A673 (cell line): Measurements from ENCODE around the gene CCDC137. TPM values are rescaled to one million over a fixed set of nuclear protein-coding genes. Genes with fewer than 3 reads are reported as not detected.

ENCODE experiments used
- BruUV-seq: library from RNA; stranded (reverse); fragments of 400-500 nt; replicated peaks from 2 replicates; lab custom pipeline; 2021; lab: Mats Ljungman, UMichigan
- CTCF ChIA-PET: fragments of 300-600 bp; sonication (Branson Sonifier 250); formaldehyde crosslinking; loops from one replicate; lab custom pipeline; 2022; ENCODE audit warnings: antibody characterized with exemption; lab: Charles Lee
- POLR2A ChIA-PET: fragments of 300-600 bp; sonication (Branson Sonifier 250); formaldehyde crosslinking; loops from one replicate; lab custom pipeline; 2022; ENCODE audit warnings: antibody characterized with exemption; ENCODE audit not compliant: low non-redundant PET; lab: Charles Lee
- DNase-seq: peaks from one replicate; pipeline ENCODE4 v3.0.0-alpha.2; 2015; ENCODE audit warnings: low spot score
- H3K27ac ChIP-seq: fragments of 200-600 bp; sonication (generic); 2 replicates; pipeline ENCODE4 v1.5.1; 2016; ENCODE audit warnings: mixed run types, low read depth, mild to moderate bottlenecking, mixed read lengths, antibody characterized with exemption, low read length; ENCODE audit not compliant: poor library complexity, severe bottlenecking
- H3K27me3 ChIP-seq: fragments of 200-600 bp; sonication (generic); replicated peaks from 2 replicates; pipeline ENCODE4 v1.6.1; 2017; ENCODE audit warnings: mixed run types, low read depth, mild to moderate bottlenecking, mixed read lengths, antibody characterized with exemption, low read length; ENCODE audit not compliant: insufficient read depth, poor library complexity
- H3K36me3 ChIP-seq: fragments of 200-600 bp; sonication (generic); 2 replicates; pipeline ENCODE4 v1.6.1; 2016; ENCODE audit warnings: mixed run types, mild to moderate bottlenecking, mixed read lengths, antibody characterized with exemption, low read length; ENCODE audit not compliant: insufficient read depth, poor library complexity, severe bottlenecking
- H3K4me1 ChIP-seq: fragments of 200-600 bp; sonication (generic); 2 replicates; pipeline ENCODE4 v1.6.1; 2017; ENCODE audit warnings: mixed run types, mild to moderate bottlenecking, mixed read lengths, antibody characterized with exemption, low read length; ENCODE audit not compliant: insufficient read depth, poor library complexity, severe bottlenecking
- H3K4me3 ChIP-seq: fragments of 200-600 bp; sonication (generic); 2 replicates; pipeline ENCODE4 v1.5.1; 2016; ENCODE audit warnings: low read depth, mixed run types, mild to moderate bottlenecking, mixed read lengths, low read length; ENCODE audit not compliant: poor library complexity, severe bottlenecking
- H3K9me3 ChIP-seq: fragments of 200-600 bp; sonication (generic); 2 replicates; pipeline ENCODE4 v1.6.1; 2016; ENCODE audit warnings: mixed run types, low read depth, mild to moderate bottlenecking, mixed read lengths, antibody characterized with exemption, low read length; ENCODE audit not compliant: poor library complexity, severe bottlenecking
- CTCF ChIP-seq: fragments of 300-800, 200-600 bp; sonication (generic); conservative IDR thresholded peaks from 2 replicates; pipeline ENCODE4 v1.5.1; 2017; ENCODE audit warnings: low read depth, mild to moderate bottlenecking, antibody characterized with exemption, low read length, moderate library complexity, mixed read lengths
- EZH2 ChIP-seq: fragments of 200-600 bp; sonication (generic); IDR thresholded peaks from 2 replicates; pipeline ENCODE4 v1.6.1; 2017; ENCODE audit warnings: borderline replicate concordance, low read depth, mild to moderate bottlenecking, mixed read lengths, antibody characterized with exemption, low read length; ENCODE audit not compliant: poor library complexity, severe bottlenecking
- intact Hi-C: fragments of 100-400 bp; cut with micrococcal nuclease; formaldehyde crosslinking; loops from one replicate; pipeline ENCODE4 v1.10.0; 2022; ENCODE audit not compliant: unreplicated experiment
- total RNA-seq: library from RNA; stranded (reverse); gene quantifications from 2 replicates; pipeline ENCODE4 v1.2.3, GENCODE V29; 2021

Gene CCDC137
- total RNA-seq, 1 experiment from 2014 or later: 56.3 TPM

- TSS peak; percentile 29 for BruUV-seq
- Histone ChIP-seq H3K36me3 (peaks cover 54% of the 10 kb centered on the region), H3K27me3 (no peaks in the 10 kb centered on the region), H3K9me3 (no peaks in the 10 kb centered on the region), H3K27ac (no peak overlapping the region), H3K4me3 (no peak overlapping the region), H3K4me1 (peaks cover 29% of the 10 kb centered on the region)
- CTCF ChIA-PET: no interaction called here
- no peak for DNase-seq
- POLR2A ChIA-PET: no interaction called here
- intact Hi-C loops: no loop called here
- TF ChIP-seq EZH2 (no peak), CTCF (no peak)
Observed at GRCh38 chr17:81705518-81706231, 39.1 kb downstream of the CCDC137 start.

- ChIA-PET CTCF (no interaction called here), POLR2A (no interaction called here)
- no peak for DNase-seq
- BruUV-seq: no TSS peak
- Histone ChIP-seq H3K36me3 (peaks cover 48% of the 10 kb centered on the region), H3K4me3 (no peak overlapping the region), H3K27ac (no peak overlapping the region), H3K4me1 (peaks cover 29% of the 10 kb centered on the region), H3K27me3 (no peaks in the 10 kb centered on the region), H3K9me3 (no peaks in the 10 kb centered on the region)
- intact Hi-C loops: no loop called here
- no peak for TF ChIP-seq EZH2
- no peak for TF ChIP-seq CTCF
Observed at GRCh38 chr17:81706232-81706611, 39.7 kb downstream of the CCDC137 start.

GRCh38 chr17:81706757-81707624, 40.5 kb downstream of the CCDC137 start:
- peaks cover 29% of the 10 kb centered on the region for H3K4me1 ChIP-seq
- CTCF ChIA-PET: no interaction called here
- H3K36me3 ChIP-seq: peaks cover 42% of the 10 kb centered on the region
- TF ChIP-seq EZH2 (no peak), CTCF (no peak)
- no peak overlapping the region for H3K27ac ChIP-seq
- DNase-seq: no peak
- POLR2A ChIA-PET: no interaction called here
- intact Hi-C loops: no loop called here
- H3K4me3 ChIP-seq: no peak overlapping the region
- H3K9me3 ChIP-seq: no peaks in the 10 kb centered on the region
- no peaks in the 10 kb centered on the region for H3K27me3 ChIP-seq
- BruUV-seq: TSS peak; percentile 8
